G401 (cell line): ENCODE data around the gene POLD1. TPM values are rescaled to one million over a fixed set of nuclear protein-coding genes. Genes with fewer than 3 reads are reported as not detected.
"Not testable (repeated sequence)": the region's sequence is repeated elsewhere in the genome, so short reads cannot be mapped to it uniquely, and the experiment has no call there.

ENCODE experiments used
- DNase-seq: peaks from one replicate; pipeline ENCODE4 v3.0.0-alpha.2; 2015; ENCODE audit warnings: low spot score
- in situ Hi-C: cut with HindIII; loops from 2 replicates; pipeline ENCODE4 v1.10.0; 2016; ENCODE audit warnings: low sequenced_read_pairs, mixed read lengths
- total RNA-seq: library from RNA; depleted of rRNA; stranded (reverse); fragments of >200 nt; shearing (Covaris generic); gene quantifications from 2 replicates; pipeline ENCODE4 v1.2.3, GENCODE V29; 2014

Gene POLD1
- total RNA-seq, 1 experiment from 2014 or later = 151 TPM

DNA sequence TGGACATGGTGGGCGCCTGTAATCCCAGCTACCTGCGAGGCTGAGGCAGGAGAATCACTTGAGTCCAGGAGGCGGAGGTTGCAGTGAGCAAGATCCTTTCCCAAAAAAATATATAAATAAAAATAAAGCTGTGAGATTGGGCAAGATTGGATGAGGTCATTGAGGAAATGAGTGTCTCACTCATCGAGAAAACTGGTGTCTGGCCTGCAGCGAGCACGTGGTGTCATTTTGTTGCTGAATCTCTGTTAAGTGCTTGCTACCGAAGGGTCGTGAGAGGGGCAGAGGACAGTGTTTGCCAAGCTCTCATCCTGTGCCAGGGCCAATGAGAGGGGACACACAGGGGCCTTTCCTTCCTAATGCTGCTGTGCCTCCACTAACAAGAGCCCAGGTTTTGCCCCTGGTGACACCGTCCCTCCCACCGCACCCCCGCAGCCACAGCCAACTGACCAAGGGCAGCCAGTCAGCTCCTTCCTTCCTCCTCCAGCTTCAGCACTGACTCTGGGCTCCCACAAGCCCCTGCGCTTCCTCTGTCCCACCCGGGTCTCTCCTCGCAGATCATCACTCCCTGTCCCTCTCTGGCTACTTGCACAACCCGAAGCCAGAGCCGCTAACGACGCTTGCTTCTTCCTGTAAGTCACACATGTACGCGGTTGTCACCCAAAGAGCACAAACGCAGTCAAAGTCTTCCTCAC, 3.2 kb downstream of the POLD1 start:
- in situ Hi-C loops = no loop called here
- no peak for DNase-seq

DNA sequence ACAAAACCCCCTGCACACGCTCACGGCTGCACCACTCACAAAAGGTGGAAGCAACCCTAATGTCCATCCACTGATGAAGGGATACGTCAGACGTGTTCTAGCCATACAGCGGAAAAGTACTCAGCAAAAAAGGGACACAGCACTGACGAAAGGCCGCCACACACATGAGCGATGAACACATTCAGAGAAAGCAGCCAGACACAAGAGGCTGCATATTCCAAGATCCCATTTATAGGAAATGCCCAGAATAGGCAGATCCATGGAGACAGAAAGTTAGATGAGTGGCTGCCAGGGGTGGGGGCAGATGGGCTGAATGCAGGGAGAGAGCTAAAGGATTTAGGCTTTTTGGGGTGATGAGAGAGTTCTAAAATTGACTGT, 3.7 kb downstream of the POLD1 start:
- in situ Hi-C loops = no loop called here

DNA sequence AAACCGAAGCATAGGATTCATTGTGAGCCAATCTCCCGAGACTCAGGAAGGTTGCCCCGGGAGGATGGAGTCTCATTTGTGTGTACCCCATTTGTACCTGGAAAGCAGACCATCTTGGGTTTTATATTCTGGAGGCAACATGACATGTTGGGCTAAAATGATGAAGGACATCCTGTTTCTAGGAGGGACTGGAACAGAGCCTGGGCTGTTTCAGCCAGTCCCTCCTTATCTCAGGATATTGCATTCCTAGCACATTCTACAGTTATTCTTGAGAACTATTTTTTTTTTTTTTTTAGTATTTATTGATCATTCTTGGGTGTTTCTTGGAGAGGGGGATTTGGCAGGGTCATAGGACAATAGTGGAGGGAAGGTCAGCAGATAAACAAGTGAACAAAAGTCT, 6.1 kb downstream of the POLD1 start:
- in situ Hi-C loops, DNase-seq: not testable (repeated sequence)

More for the DNA sequence above, 3.7 kb downstream of the POLD1 start:
- no peak for DNase-seq

DNA sequence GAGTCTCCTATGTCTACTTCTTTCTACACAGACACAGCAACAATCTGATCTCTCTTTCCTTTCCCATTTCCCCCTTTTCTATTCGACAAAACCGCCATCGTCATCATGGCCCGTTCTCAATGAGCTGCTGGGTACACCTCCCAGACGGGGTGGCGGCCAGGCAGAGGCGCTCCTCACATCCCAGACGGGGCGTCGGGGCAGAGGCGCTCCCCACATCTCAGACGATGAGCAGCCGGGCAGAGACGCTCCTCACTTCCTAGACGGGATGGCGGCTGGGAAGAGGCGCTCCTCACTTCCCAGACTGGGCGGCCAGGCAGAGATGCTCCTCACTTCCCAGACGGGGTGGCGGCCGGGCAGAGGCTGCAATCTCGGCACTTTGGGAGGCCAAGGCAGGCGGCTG, 6.8 kb downstream of the POLD1 start:
- in situ Hi-C loops, DNase-seq: not testable (repeated sequence)

DNA sequence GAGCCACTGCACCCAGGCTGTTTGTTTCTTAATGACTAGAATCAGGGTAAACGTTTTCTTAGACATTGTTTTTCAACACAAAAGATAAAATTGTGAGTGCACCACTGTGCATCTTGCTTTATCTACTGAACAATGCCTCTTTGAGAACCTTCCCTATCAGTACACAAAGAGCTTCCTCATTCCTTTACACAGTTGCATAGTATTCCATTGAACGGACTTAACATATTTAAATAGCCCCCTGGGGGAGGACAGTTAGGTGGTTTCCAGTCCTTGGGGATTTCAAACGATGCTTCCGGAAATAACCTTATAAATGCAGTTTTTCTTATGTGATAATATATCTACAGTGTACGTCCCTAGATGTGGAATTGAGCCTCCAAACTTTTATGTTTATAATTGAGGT, 8.6 kb downstream of the POLD1 start:
- in situ Hi-C loops = no loop called here
- no peak for DNase-seq

DNA sequence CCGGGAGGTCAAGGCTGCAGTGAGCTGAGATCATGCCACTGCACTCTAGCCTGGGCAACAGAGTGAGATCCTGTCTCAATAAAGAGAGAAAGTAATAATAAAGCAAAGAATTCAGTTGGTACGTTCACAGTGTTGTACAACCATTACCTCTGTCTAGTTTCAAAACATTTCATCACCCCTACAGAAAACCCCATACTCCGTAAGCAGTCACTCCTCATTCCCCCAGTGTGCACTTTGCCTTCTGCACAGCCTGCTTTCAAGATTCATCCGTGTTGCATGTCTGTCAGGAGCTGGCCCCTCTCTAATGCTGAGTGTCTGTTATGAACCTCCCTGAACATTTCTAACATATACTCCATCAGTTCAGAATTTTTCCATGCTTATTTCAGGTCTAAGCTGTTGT, 9.4 kb downstream of the POLD1 start:
- DNase-seq = no peak
- in situ Hi-C loops = no loop called here

DNA sequence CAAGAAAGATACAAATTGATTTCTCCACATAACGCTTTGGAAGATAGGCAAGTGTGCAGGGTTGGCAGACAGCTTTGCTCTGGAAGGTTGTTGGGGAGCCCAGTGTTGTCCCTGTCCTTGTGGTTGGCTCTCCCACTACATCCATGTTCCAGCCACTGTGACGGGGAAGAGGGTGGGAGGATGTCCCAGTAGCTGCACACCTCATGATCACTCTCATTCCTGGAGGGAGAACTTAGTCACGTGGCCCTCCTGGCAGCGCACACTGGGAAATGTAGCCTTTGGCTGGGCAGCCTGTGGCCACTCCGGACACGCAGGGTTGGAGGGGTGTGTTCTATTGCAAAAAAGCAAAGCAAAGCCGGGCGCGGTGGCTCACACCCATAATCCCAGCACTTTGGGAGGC, 9.9 kb downstream of the POLD1 start:
- DNase-seq = no peak
- in situ Hi-C loops = no loop called here

DNA sequence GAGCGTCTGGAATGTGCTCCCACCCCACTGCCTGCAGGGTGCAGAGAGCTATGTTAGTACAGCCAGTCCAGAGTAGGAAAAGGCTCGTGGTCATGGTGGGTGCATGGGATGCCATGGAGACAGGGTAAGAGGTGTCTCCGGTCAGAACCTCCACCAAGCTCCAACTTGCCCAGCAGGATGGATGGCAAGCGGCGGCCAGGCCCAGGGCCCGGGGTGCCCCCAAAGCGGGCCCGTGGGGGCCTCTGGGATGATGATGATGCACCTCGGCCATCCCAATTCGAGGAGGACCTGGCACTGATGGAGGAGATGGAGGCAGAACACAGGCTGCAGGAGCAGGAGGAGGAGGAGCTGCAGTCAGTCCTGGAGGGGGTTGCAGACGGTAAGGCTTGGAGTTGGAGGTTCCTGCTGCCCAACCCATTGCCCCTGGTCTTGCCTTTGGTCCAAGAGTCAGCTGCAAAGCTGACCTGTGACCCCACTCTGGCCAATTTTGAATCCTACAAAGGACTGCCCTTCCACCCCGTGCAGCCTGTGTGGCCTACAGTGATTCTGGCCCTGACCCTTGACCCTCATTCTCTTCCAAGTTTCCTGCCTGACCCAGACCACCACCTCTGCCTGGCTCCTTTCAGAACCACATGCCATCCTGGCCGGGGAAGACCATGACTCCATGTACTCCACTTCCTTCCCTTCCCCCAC, 14.7 kb downstream of the POLD1 start:
- in situ Hi-C loops = no loop called here
- DNase-seq = no peak

DNA sequence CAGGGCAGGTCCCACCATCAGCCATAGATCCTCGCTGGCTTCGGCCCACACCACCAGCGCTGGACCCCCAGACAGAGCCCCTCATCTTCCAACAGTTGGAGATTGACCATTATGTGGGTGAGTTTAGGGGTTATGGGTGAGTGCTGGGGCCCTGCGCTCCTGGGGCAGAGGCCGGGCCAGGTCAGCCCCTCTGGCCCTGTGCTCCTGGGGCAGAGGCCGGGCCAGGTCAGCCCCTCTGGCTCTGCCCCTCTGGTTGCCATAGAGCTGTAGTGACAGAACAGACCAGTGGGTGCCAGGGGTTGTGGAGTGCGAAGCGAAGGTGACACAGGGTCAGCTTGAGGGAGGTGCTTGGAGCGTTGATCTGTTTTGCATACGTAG, 15.2 kb downstream of the POLD1 start:
- DNase-seq = no peak
- in situ Hi-C loops = no loop called here

DNA sequence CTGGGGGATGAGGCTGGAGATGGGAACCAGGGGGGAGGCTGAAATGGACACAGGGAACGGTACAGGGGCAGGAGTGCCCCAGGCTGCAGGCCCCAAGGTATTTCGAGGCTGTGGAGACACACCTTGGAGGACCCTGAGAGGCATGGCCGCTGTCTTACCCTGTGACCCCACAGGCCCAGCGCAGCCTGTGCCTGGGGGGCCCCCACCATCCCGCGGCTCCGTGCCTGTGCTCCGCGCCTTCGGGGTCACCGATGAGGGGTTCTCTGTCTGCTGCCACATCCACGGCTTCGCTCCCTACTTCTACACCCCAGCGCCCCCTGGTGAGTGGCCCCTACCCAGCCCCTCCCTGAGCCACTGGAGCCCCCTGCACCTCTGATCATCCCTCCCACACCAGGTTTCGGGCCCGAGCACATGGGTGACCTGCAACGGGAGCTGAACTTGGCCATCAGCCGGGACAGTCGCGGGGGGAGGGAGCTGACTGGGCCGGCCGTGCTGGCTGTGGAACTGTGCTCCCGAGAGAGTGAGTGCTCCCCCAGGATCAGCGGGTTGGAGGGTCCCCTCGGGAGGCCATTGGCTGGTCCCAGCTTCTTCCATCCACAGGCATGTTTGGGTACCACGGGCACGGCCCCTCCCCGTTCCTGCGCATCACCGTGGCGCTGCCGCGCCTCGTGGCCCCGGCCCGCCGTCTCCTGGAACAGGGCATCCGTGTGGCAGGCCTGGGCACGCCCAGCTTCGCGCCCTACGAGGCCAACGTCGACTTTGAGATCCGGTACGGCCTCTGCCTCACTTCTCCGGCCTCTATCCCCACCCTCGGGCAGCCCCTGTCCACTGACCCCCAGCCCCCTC, 17.7 kb downstream of the POLD1 start:
- no peak for DNase-seq
- in situ Hi-C loops = no loop called here

DNA sequence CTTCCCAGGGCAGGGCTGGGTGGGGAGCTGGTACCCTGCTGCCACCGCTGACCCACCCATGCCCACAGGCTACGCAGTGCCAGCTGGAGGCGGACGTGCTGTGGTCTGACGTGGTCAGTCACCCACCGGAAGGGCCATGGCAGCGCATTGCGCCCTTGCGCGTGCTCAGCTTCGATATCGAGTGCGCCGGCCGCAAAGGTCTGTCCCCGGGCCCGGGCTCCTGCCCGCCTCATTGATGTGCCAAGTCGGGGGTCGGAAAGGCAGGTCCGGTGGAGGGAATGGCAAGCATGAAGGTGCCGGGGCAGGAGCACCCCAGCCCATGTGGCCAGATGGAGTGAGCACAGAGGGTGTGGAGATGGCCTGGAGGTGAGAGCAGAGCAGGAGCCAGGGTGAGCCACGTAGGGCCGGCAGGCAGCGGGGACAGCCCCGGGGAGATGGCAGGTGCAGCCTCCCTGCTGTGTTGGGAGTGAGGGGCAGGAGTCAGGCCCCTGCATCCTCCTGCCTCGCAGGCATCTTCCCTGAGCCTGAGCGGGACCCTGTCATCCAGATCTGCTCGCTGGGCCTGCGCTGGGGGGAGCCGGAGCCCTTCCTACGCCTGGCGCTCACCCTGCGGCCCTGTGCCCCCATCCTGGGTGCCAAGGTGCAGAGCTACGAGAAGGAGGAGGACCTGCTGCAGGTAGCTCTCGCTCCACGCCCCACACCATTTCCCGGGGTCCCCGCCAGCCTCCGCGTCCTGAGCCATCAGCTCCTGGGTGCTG, 18.6 kb downstream of the POLD1 start:
- no peak for DNase-seq
- in situ Hi-C loops = no loop called here

DNA sequence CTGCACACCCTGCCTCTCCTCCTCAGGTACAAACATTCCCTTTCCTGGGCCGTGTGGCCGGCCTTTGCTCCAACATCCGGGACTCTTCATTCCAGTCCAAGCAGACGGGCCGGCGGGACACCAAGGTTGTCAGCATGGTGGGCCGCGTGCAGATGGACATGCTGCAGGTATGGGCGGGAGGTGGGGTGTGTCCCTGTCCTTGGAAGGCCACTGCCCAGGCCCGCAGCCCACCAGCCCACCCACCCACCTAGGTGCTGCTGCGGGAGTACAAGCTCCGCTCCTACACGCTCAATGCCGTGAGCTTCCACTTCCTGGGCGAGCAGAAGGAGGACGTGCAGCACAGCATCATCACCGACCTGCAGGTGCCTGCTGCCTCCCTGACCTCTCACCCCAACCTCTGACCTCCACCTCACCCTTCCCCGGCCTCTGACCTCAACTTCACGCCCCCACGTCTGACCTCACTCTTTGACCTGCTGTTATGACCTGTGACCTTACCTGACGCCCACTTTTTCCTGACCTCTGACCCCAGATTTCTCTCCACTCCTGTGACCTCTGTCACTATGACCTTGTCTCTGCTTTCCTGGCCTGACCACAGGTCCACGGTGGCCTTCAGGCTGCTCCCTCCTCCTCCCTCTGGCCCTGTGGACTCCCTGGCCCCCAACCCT, 22.1 kb downstream of the POLD1 start:
- in situ Hi-C loops = no loop called here
- no peak for DNase-seq

DNA sequence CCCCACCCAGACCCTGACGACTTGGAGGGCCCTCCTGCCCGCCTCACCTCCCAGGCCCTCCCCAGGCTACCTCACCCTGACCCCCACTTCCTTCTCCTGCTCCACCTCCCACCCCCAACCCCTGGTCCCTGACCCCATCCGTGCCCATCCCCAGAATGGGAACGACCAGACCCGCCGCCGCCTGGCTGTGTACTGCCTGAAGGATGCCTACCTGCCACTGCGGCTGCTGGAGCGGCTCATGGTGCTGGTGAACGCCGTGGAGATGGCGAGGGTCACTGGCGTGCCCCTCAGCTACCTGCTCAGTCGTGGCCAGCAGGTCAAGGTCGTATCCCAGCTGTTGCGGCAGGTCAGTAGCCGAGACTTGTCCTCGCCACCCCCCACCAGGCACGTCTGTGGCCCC, 22.7 kb downstream of the POLD1 start:
- in situ Hi-C loops = no loop called here
- no peak for DNase-seq

DNA sequence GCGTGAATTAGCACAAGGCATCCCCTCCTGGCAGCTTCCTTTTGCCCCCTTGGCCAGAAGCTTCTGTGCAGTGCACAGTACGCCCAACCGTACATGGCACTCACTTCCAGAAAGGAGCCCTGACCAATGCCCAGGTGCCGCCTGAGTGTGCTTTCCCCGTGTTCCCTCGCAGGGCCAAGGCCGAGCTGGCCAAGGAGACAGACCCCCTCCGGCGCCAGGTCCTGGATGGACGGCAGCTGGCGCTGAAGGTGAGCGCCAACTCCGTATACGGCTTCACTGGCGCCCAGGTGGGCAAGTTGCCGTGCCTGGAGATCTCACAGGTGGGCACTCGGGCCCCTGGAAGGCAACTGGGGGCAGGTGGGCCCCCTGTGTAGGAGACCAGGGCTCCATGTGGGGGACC, 25.2 kb downstream of the POLD1 start:
- no peak for DNase-seq
- in situ Hi-C loops = no loop called here

DNA sequence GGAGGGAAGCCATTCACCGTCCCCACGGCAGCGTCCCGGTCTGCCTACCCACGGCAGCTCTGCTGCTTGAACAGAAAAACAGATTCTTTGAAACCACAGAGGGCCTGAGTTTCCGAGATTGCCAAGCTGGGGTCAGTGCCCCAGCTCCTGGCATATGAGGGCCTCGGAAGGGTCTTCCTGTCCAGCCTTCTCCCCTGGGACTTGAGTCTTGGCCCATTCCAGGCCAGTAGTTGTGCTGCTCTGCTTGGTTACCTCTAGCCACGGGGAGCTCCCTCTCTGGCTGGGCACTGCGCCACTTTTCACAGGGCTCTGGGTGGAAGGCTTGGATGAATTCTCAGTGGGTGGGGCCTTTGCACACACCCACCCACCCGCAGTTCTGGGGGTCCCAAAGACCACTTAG, 26.0 kb downstream of the POLD1 start:
- in situ Hi-C loops = no loop called here
- DNase-seq = no peak

DNA sequence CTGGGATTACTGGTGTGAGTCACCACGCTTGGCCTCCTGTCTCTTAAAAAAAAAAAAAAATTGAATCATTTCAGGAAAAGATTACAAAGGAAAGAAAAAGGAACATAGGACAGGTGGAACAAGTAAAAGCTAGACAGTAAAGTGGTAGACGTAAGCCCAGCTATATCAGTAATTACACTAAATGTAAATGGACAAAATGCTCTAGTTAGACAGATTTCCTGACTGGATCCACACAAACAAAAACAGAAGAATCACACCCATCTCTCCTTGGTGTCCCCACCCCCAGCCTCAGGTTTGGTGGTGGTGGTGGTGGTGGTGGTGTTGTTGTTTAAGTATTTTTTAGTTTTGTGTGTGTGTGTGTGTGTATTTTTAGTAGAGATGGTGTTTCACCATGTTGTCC, 28.3 kb downstream of the POLD1 start:
- no peak for DNase-seq
- in situ Hi-C loops = no loop called here

DNA sequence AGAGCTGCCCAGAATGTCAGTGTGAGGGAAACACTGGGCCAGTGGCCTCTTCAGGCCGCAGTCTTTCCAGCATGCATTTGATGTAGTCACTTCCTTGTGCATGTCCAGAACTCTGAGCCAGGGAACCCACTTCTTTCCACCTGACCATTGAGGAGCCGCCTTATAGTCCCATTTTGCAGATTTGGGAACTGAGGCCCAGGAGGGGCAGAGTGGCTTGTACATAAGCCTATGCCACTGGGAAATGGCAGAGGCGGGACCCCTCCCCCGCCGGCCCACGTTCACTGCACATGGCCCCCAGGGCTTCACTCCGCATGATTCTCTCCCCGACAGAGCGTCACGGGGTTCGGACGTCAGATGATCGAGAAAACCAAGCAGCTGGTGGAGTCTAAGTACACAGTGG, 28.9 kb downstream of the POLD1 start:
- no peak for DNase-seq
- in situ Hi-C loops = no loop called here

DNA sequence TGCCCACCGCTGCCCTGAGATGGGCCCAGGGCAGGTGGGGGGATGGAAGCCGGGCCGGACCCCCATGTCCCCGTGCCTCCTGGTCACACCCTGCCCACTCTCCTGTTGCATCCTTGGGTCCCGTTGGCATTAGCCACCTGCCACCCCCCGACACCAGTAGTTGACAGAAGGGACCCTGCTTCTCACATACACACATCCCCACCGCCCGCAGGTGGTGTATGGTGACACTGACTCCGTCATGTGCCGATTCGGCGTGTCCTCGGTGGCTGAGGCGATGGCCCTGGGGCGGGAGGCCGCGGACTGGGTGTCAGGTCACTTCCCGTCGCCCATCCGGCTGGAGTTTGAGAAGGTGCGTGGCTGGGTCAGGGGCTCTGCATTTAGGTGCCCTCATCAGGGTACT, 29.4 kb downstream of the POLD1 start:
- in situ Hi-C loops = no loop called here
- DNase-seq = no peak
